Ovary (tissue), 9 donors: ENCODE measurements around the gene MAPK7. TPM values are rescaled to one million over a fixed set of nuclear protein-coding genes. Genes with fewer than 3 reads are reported as not detected.

ENCODE experiments used
- DNase-seq, 5 donors: peaks; one replicate each; pipeline ENCODE4 v3.0.0-alpha.2; 2019 to 2020
- H3K27ac ChIP-seq, 2 donors: fragments of 200-600 bp; one replicate each; pipeline versions ENCODE4 v1.5.1 to v1.8.0; 2019 to 2022
- H3K27me3 ChIP-seq: fragments of 200-600 bp; one replicate; pipeline ENCODE4 v1.8.0; 2022
- H3K36me3 ChIP-seq: fragments of 200-600 bp; sonication (generic); one replicate; pipeline ENCODE4 v1.5.1; 2019
- H3K4me1 ChIP-seq: one replicate; pipeline ENCODE4 v1.8.1; 2013; ENCODE audit warnings: mild to moderate bottlenecking, moderate library complexity; ENCODE audit not compliant: insufficient read depth
- H3K4me3 ChIP-seq: fragments of 200-600 bp; sonication (generic); one replicate; pipeline ENCODE4 v1.5.1; 2017
- H3K9me3 ChIP-seq, 2 donors: fragments of 200-600 bp in 1 of 2; sonication (generic) in 1 of 2; one replicate each; pipeline versions ENCODE4 v1.5.1 to v1.8.1; 2013 to 2019; ENCODE audit warnings: mild to moderate bottlenecking in 1 of 2, moderate library complexity in 1 of 2
- CTCF ChIP-seq, 3 donors: fragments of 450-650 bp in 2 of 3; fragments of 200-600 bp in 1 of 3; IDR thresholded peaks; one replicate each; pipeline versions ENCODE4 v1.5.1 to v1.8.0; 2016 to 2022; ENCODE audit warnings: antibody characterized with exemption in 3 of 3, mild to moderate bottlenecking in 1 of 3
- EP300 ChIP-seq: sonication (generic); formaldehyde crosslinking; IDR thresholded peaks from one replicate; pipeline ENCODE4 v1.6.1; 2017; ENCODE audit warnings: antibody characterized with exemption
- POLR2A ChIP-seq: fragments of 450-650 bp; IDR thresholded peaks from one replicate; pipeline ENCODE4 v1.6.1; 2017; ENCODE audit warnings: antibody characterized with exemption, mild to moderate bottlenecking, moderate library complexity
- WGBS, 3 donors: extraction: QIAGEN DNeasy Blood & Tissue Kit in 1 of 3; methylation state at CpG; one replicate each; pipeline versions ENCODE4 v1.1.5 to v1.1.7; 2013 to 2017; 5-methylcytosine and 5-hydroxymethylcytosine counted together
- intact Hi-C, 4 donors: fragments of 100-400 bp; cut with DNase I; formaldehyde crosslinking; loops; one replicate each; pipeline versions ENCODE4 v1.11.0 to v1.15.1; 2022 to 2023
- polyA plus RNA-seq, 2 donors: library from polyadenylated mRNA; stranded (reverse); fragments of 200-250 nt in 1 of 2; fragments of 350-450 nt in 1 of 2; fragmentation: Illumina TruSeq in 1 of 2; extraction: RNeasy Lipid Tissue Mini Kit (QIAGEN cat#74804) in 1 of 2; gene quantifications; one replicate each; pipeline ENCODE4 v1.2.3, GENCODE V29; 2013 to 2014
- total RNA-seq, 7 donors: library from RNA; depleted of rRNA in 2 of 7; stranded (reverse); fragments of >200 nt in 2 of 7; fragmentation: NEBNext Ultra II Directional in 3 of 7; extraction: Animal tissue kit (Norgen Biotek cat#: 25700) in 3 of 7; gene quantifications; one replicate each; pipeline versions ENCODE4 v1.1.0 to v1.2.4, GENCODE V29; 2016 to 2023
- donor health status: DM: no; HTN: no; CAD: no; lungs with moderate emphysema.
- donor health status: DM: no; HTN: no; CAD: no.
- donor health status: Bipolar disorder and iron deficiency.
- donor health status: DM: yes; HTN: yes; CAD: no.
- donor health status: DM: no; HTN: no; CAD: no.
- donor health status: DM: yes; HTN: yes; CAD: no.

Gene MAPK7
- total and polyA plus RNA-seq, 9 donors, result 14.3 to 74.6 (median 39.3) TPM

GRCh38 chr17:19413761-19414160 lies 35.5 kb downstream of the MAPK7 start:
- no peak overlapping the region for H3K27ac ChIP-seq
- intact Hi-C loops, result no loop called here
- H3K4me1 ChIP-seq, result no peaks in the 10 kb centered on the region
- H3K27me3 ChIP-seq, result no peaks in the 10 kb centered on the region
- no peak for DNase-seq
- no peaks in the 10 kb centered on the region for H3K9me3 ChIP-seq
- no peak overlapping the region for H3K4me3 ChIP-seq
- H3K36me3 ChIP-seq, result no peaks in the 10 kb centered on the region
- 81 to 90% (median 85%) methylated on average over 5 of the region's 5 CpGs for whole genome bisulfite sequencing, 3 donors
- TF ChIP-seq CTCF (IDR thresholded peaks at IDR 0.05) (no peak), EP300 (no peak), POLR2A (no peak)

GRCh38 chr17:19414396-19415280 lies 36.3 kb downstream of the MAPK7 start:
- H3K9me3 ChIP-seq, result no peaks in the 10 kb centered on the region
- no peaks in the 10 kb centered on the region for H3K27me3 ChIP-seq
- no peak for DNase-seq
- H3K27ac ChIP-seq, result no peak overlapping the region
- TF ChIP-seq EP300 (no peak), POLR2A (no peak), CTCF (IDR thresholded peaks at IDR 0.05) (no peak)
- no peaks in the 10 kb centered on the region for H3K4me1 ChIP-seq
- WGBS, 3 donors, result 89 to 93% (median 92%) methylated on average over 28 of the region's 28 CpGs
- no peaks in the 10 kb centered on the region for H3K36me3 ChIP-seq
- H3K4me3 ChIP-seq, result no peak overlapping the region
- intact Hi-C loops, result no loop called here

- H3K27me3 ChIP-seq, result no peaks in the 10 kb centered on the region
- intact Hi-C loops, result no loop called here
- H3K4me1 ChIP-seq, result no peaks in the 10 kb centered on the region
- H3K36me3 ChIP-seq, result no peaks in the 10 kb centered on the region
- H3K27ac ChIP-seq, result no peak overlapping the region
- H3K9me3 ChIP-seq, result no peaks in the 10 kb centered on the region
- H3K4me3 ChIP-seq, result no peak overlapping the region
- TF ChIP-seq CTCF (IDR thresholded peaks at IDR 0.05), result no peak
- no peak for TF ChIP-seq POLR2A
- 71 to 81% (median 75%) methylated on average over 13 of the region's 13 CpGs for WGBS, 3 donors
- no peak for DNase-seq
These were observed 37.0 kb downstream of the MAPK7 start for GRCh38 chr17:19415311-19415710.

GRCh38 chr17:19415806-19416775 lies 37.8 kb downstream of the MAPK7 start:
- Histone ChIP-seq H3K4me3 (no peak overlapping the region), H3K36me3 (no peaks in the 10 kb centered on the region), H3K9me3 (no peaks in the 10 kb centered on the region), H3K27ac (no peak overlapping the region), H3K27me3 (no peaks in the 10 kb centered on the region), H3K4me1 (no peaks in the 10 kb centered on the region)
- 91 to 94% (median 92%) methylated on average over 18 of the region's 18 CpGs for WGBS, 3 donors
- no peak for TF ChIP-seq CTCF (IDR thresholded peaks at IDR 0.05)
- no peak for TF ChIP-seq POLR2A
- no peak for TF ChIP-seq EP300
- DNase-seq, result no peak
- intact Hi-C loops, result no loop called here
